OCI-LY1 (cell line): ENCODE results near the gene UTF1.

Experiments
- H2AFZ ChIP-seq: fragments of 200-600 bp; sonication (generic), shearing (Covaris generic); 2 replicates; pipeline ENCODE4 v1.6.0; 2014; ENCODE audit warnings: antibody characterized with exemption, mild to moderate bottlenecking, low read length
- H3F3A ChIP-seq: fragments of 200-600 bp; sonication (generic), shearing (Covaris generic); 2 replicates; pipeline ENCODE4 v1.6.0; 2014; ENCODE audit warnings: mild to moderate bottlenecking, antibody characterized with exemption, low read length, moderate library complexity; ENCODE audit not compliant: insufficient read depth
- H3K27ac ChIP-seq: fragments of 200-600 bp; sonication (generic); 2 replicates; pipeline ENCODE4 v1.5.1; 2014; ENCODE audit warnings: low read length, mixed run types, mild to moderate bottlenecking, low read depth; ENCODE audit not compliant: poor library complexity, severe bottlenecking
- H3K27me3 ChIP-seq: fragments of 200-600 bp; sonication (generic); 2 replicates; pipeline ENCODE4 v1.6.0; 2014; ENCODE audit warnings: antibody characterized with exemption, mild to moderate bottlenecking, low read length, moderate library complexity; ENCODE audit not compliant: insufficient read depth
- H3K36me3 ChIP-seq: fragments of 200-600 bp; sonication (generic); 2 replicates; pipeline ENCODE4 v1.6.1; 2014; ENCODE audit warnings: mild to moderate bottlenecking, antibody characterized with exemption, low read length, moderate library complexity, mixed read lengths; ENCODE audit not compliant: insufficient read depth
- H3K4me1 ChIP-seq: fragments of 200-600 bp; sonication (generic); 2 replicates; pipeline ENCODE4 v1.5.1; 2014; ENCODE audit warnings: mild to moderate bottlenecking, low read length, moderate library complexity; ENCODE audit not compliant: insufficient read depth, severe bottlenecking
- H3K4me2 ChIP-seq: fragments of 200-600 bp; sonication (generic), shearing (Covaris generic); 2 replicates; pipeline ENCODE4 v1.6.1; 2014; ENCODE audit warnings: low read length
- H3K4me3 ChIP-seq: fragments of 200-600 bp; sonication (generic); 2 replicates; pipeline ENCODE4 v1.5.1; 2014; ENCODE audit warnings: low read length, low read depth, mild to moderate bottlenecking, mixed read lengths; ENCODE audit not compliant: poor library complexity, severe bottlenecking
- H3K79me2 ChIP-seq: fragments of 200-600 bp; shearing (Covaris generic); 2 replicates; pipeline ENCODE4 v1.6.1; 2016; ENCODE audit warnings: mixed run types, low read length, mixed read lengths; ENCODE audit not compliant: insufficient read depth
- H3K9ac ChIP-seq: fragments of 200-600 bp; sonication (generic), shearing (Covaris generic); 2 replicates; pipeline ENCODE4 v1.6.1; 2014; ENCODE audit warnings: mild to moderate bottlenecking, low read length, mixed read lengths
- H3K9me2 ChIP-seq: fragments of 200-600 bp; sonication (generic), shearing (Covaris generic); 2 replicates; pipeline ENCODE4 v1.6.1; 2014; ENCODE audit warnings: low read depth, mild to moderate bottlenecking, low read length, mixed read lengths
- H3K9me3 ChIP-seq: fragments of 200-600 bp; shearing (Covaris generic); 2 replicates; pipeline ENCODE4 v1.6.1; 2014; ENCODE audit warnings: low read length, mixed read lengths
- H4K20me1 ChIP-seq: fragments of 200-600 bp; sonication (generic), shearing (Covaris generic); 2 replicates; pipeline ENCODE4 v1.6.0; 2016; ENCODE audit warnings: mild to moderate bottlenecking, low read length; ENCODE audit not compliant: insufficient read depth
- CTCF ChIP-seq: fragments of 200-600 bp; sonication (generic), shearing (Covaris generic); IDR thresholded peaks from 2 replicates; pipeline ENCODE4 v1.5.1; 2017; ENCODE audit warnings: mild to moderate bottlenecking, antibody characterized with exemption, low read length, moderate library complexity, mixed read lengths
- EZH2 ChIP-seq: fragments of 200-600 bp; sonication (generic), shearing (Covaris generic); IDR thresholded peaks from 2 replicates; pipeline ENCODE4 v1.8.0; 2017; ENCODE audit warnings: borderline replicate concordance, mixed run types, mild to moderate bottlenecking, antibody characterized with exemption, low read length, moderate library complexity, mixed read lengths

The UTF1 gene

GRCh38 chr10:133213641-133214467 lies 16.2 kb upstream of the UTF1 start:
- no peaks in the 10 kb centered on the region for H3K4me1 ChIP-seq
- H3K27ac ChIP-seq = no peak overlapping the region
- no peak overlapping the region for H2AFZ ChIP-seq
- H3K4me3 ChIP-seq = no peak overlapping the region
- no peaks in the 10 kb centered on the region for H3K9me2 ChIP-seq
- H4K20me1 ChIP-seq = no peaks in the 10 kb centered on the region
- H3K9ac ChIP-seq = no peak overlapping the region
- H3F3A ChIP-seq = no peaks in the 10 kb centered on the region
- H3K36me3 ChIP-seq = no peaks in the 10 kb centered on the region
- H3K79me2 ChIP-seq = no peaks in the 10 kb centered on the region
- no peaks in the 10 kb centered on the region for H3K9me3 ChIP-seq
- TF ChIP-seq CTCF (no peak), EZH2 (no peak)
- no peaks in the 10 kb centered on the region for H3K27me3 ChIP-seq
- H3K4me2 ChIP-seq = no peak overlapping the region

- no peaks in the 10 kb centered on the region for H4K20me1 ChIP-seq
- H3K27ac ChIP-seq = no peak overlapping the region
- no peaks in the 10 kb centered on the region for H3K9me2 ChIP-seq
- H3K36me3 ChIP-seq = no peaks in the 10 kb centered on the region
- no peak overlapping the region for H2AFZ ChIP-seq
- no peaks in the 10 kb centered on the region for H3F3A ChIP-seq
- H3K4me2 ChIP-seq = no peak overlapping the region
- TF ChIP-seq CTCF (no peak), EZH2 (no peak)
- no peak overlapping the region for H3K4me3 ChIP-seq
- H3K9me3 ChIP-seq = no peaks in the 10 kb centered on the region
- no peaks in the 10 kb centered on the region for H3K27me3 ChIP-seq
- no peaks in the 10 kb centered on the region for H3K4me1 ChIP-seq
- no peak overlapping the region for H3K9ac ChIP-seq
- H3K79me2 ChIP-seq = no peaks in the 10 kb centered on the region
Observed at GRCh38 chr10:133214468-133215410, 15.3 kb upstream of the UTF1 start.

GRCh38 chr10:133215586-133215985 lies 14.4 kb upstream of the UTF1 start:
- Histone ChIP-seq H3K27ac (no peak overlapping the region), H3K4me3 (no peak overlapping the region), H3K27me3 (no peaks in the 10 kb centered on the region), H3K9ac (no peak overlapping the region), H4K20me1 (no peaks in the 10 kb centered on the region), H3K4me1 (no peaks in the 10 kb centered on the region), H3K9me2 (no peaks in the 10 kb centered on the region), H3K36me3 (no peaks in the 10 kb centered on the region), H3K4me2 (no peak overlapping the region), H2AFZ (no peak overlapping the region), H3K79me2 (no peaks in the 10 kb centered on the region), H3F3A (no peaks in the 10 kb centered on the region), H3K9me3 (no peaks in the 10 kb centered on the region)
- TF ChIP-seq EZH2 = no peak
- TF ChIP-seq CTCF = no peak
